ENCODE measurements around the gene RMI1.
"Not testable (repeated sequence)": the region's sequence is repeated elsewhere in the genome, so short reads cannot be mapped to it uniquely, and the experiment has no call there.

Gene RMI1

DNA sequence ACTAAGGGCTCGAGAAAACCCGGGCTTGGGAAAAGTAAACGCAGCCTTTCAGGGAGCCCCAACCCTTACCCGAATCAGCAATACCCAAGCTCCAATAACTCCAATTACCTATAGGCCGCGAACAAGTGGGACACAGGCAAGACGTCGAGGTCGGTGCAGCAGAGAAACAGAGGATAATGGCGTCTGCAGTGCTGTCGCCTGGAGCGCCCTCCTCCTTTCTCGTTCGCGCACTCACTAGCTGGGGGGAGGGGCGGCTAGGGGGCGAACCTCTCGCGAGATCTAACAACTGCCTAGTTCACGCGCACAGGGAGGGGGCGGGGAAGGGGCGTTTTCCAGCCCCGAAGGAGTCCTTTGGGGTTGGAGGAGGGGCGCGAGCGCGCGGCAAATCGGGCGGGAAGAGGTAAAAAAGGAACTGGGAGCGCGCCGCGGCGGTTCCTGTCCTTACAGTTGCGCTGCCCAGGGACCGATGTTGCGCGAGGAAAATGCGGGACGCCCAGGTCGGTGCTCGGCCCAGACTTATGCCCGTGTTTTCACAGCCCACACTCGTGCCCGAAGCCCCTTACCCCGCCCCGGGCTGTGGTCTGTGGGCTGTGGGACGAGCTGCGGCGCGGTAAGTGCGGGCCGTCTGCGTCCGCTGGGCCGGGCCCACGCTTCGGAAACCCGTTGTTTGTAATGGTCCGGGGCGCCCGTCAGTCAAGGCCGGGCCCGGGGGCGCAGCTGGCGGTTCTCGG, at the start of gene RMI1:
Gene RMI1 (plus strand): TSS at position 411 of the 731 bp plus-strand sequence. CDS start 20,182 bp downstream, outside the sequence.
- peak; percentile 95 to 100 (median 99) for DNase-seq

DNA sequence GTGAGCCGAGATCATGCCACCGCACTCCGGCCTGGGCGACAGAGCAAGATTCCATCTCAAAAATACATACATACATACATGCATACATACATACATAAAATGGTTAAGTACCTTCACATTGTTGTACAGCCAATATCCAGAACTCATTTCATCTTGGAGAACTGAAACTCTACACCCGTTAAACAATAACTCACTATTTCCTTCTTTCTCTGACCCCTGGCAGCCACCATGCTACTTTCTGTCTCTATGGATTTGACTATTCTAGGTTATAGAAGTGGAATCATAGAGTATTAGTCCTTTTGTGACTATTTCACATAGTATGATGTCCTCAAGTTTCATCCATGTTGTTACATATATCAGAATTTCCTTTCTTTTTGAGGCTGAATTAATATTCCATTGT, 49.7 kb upstream of the RMI1 start:
- no peak for DNase-seq

DNA sequence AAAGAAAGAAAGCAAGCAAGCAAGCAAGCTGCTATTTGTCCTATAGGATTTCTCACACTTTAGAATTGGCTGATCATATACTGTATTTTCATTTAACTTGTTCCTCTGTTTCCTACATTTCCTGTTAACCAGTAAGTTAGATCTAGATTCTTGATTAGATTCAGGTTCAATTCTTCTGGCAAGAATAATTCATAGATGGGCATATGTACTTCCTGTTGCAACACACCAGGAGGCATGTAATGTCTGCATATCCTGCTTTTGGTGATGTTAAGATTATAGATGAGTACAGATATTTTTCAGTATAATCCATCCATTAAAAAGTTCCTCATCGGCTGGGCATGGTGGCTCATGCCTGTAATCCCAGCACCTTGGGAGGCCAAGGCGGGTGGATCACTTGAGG, 48.6 kb upstream of the RMI1 start:
- no peak for DNase-seq

DNA sequence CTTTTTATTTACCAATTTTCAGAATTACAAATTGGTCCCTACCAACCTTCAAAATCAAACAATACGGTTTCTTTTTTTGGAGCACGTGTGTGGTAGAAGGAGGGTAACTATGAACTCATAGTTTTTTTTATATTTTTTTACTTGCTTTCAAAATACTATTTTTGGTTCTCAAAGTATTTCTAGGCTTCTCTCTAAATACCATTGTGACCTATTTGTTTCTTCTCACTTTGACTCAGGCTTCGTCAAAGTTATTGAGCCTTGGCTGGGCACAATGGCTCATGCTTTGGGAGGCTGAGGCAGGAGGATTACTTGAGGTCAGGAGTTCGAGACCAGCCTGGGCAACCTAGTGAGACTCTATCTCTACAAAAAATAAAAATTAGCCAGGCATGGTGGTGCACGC, 47.8 kb upstream of the RMI1 start:
- DNase-seq = no peak

DNA sequence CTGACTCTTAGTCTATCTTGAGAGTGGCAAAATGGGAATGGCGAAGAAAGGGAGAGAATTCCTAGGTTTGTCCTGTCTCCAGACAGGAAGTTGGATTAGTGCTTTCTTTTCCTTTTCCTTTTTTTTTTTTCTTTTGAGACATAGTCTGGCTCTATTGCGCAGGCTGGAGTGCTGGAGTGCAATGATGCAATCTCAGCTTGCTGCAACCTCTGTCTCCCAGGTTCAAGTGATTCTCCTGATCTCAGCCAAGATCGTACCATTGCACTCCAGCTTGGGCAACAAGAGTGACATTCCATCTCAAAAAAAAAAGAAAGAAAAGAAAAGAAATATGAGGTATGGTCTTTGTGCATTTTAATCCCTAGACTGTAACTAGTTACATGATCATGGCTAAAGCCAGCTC, 46.8 kb upstream of the RMI1 start:
- no peak for DNase-seq

DNA sequence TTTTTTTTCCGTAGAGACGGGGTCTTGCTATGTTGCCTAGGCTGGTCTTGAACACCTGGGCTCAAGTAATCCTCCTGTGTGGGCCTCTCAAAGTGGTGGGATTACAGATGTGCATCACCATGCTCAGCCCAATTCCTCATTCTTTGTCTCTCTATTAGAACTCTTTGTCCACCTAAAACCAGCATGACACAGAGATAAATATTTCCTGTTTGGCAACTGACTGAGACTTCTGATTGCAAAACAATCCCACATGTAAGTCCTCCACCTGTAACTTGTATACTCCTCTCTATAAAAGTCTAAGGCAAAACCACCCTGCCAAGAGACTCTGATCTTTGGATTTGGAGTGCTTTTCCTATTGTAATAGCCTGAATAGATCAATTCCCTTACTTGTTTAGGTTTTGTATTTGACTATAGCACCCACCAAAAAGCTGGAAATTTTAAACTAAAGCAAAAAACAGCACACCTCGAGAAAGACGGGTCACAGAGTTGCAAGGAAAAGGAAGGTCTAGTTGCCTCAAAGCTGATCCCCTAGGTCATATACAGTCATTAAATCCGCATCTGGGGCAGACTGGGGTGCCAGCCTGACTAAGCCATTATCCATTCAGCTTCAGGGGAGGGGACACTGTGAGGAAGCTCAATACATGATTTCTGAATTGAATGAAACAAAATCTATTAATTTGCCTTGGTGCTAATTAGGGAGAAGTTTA, 45.9 kb upstream of the RMI1 start:
- no peak for DNase-seq

DNA sequence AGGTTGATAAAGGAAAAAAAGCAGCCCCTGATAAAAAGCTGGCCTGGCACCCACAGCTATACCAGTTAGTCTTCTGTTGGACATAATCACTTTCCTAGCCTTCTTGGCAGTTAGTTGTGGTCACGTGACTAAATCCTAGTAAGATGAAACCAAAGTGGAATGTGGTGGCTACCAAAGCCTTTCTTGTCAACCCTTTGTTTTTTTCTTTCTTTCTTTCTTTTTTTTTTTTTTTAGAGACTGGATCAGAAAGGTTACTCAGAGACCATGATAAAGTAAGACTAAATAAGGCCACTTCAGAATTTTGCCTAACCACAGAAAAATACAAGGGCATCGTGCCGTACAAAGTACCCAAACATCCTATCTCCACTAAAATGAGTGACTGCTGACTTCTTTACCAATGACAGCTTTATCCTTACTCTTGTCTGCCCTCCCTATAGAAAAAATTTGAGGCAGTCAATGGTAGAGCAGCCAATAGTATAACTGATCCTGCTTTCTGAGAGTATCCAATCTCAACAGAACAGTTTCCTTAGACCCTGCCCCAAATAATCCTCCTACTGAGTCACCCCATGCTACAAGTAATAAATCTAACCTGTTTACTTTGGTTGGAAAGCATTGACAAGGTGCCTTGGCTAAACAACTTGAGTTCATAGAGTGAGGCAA, 45.2 kb upstream of the RMI1 start:
- DNase-seq = no peak

DNA sequence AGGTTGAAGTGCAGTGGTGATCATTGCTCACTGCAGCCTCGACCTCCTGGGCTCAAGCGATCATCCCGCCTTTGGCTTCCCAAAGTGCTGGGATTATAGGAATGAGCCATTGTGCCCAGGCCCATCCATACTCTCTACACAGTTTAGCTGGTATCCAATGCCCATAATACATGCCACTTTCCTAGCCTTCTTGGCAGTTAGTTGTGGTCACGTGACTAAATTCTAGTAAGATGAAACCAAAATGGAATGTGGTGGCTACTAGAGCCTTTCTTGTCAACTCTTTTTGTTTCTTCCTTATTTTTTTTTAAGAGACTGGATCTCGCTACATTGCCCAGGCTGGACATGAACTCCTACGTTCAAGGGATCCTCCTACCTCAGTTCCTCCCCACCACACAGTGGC, 44.1 kb upstream of the RMI1 start:
- DNase-seq = no peak

DNA sequence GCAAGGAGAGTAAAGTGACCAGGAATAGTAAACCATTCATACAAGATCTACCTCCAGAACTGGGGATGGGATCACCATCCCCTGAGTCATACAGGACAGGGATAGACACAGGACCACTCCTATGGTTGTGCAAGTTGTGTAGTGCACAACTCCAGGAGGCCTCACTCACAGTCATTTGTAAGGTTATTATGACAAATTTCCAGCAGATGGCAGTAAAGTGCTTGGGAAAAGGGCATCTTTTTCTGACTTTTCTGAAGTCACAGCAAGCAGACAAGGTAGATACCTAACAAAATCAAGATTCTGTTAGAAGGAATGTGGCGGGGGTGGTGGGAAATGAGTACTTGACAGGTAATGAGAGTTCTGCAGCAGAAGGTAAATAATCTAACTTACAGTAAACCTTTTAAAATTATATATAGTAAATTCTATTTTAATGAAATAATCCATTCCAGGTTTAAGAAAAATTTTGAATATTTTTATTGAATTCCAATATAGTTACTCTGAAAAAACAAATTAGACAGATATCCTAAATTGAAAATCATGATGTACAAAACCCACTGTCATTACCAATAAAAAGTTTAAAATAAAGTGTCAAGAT, 42.6 kb upstream of the RMI1 start:
- DNase-seq = peak in 3 of 14 donors; percentile 1 to 22 (median 8)

DNA sequence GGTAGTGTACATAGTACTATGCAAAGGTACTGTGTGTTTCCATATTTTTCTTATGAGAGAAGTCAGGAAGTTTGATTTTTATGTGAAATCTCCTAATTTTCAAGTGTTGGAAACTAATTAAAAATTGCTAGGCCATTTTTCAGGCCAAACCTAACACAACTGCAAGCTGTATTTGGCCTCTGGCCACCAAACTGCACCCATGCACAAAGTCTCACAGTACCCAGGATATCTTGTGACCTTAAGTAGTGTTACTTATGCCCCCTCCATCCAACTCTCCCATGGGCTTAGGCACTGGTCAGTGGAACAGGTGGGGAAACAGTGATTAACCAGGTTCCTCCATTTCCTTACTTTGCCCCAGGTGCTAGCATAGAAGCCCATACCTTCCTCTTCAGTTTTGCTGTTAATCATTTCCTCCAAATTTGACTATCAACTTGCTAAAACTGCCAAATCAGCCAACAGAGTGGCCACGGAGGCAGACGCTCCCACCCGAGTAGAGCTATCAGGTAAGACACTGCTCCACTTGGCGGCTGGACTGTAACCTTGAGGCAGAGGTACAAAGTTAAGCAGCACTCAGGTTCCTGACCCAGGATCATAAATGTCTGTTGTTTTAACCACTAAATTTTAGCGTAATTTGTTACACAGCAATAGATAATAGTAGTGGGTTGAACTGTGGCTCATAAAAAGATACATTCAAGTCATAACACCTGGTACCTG, 39.9 kb upstream of the RMI1 start:
- no peak for DNase-seq

DNA sequence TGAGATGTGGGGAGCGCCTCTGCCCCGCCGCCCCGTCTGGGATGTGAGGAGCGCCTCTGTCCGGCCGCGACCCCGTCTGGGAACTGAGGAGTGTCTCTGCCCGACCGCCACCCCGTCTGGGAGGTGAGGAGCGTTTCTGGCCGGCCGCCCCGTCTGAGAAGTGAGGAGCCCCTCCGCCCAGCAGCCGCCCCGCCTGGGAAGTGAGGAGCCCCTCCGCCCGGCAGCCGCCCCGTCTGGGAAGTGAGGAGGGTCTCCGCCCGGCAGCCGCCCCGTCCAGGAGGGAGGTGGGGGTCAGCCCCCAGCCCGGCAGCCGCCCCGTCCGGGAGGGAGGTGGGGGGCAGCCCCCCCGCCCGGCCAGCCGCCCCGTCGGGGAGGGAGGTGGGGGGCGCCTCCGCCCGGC, 32.5 kb upstream of the RMI1 start:
- DNase-seq = not testable (repeated sequence)

DNA sequence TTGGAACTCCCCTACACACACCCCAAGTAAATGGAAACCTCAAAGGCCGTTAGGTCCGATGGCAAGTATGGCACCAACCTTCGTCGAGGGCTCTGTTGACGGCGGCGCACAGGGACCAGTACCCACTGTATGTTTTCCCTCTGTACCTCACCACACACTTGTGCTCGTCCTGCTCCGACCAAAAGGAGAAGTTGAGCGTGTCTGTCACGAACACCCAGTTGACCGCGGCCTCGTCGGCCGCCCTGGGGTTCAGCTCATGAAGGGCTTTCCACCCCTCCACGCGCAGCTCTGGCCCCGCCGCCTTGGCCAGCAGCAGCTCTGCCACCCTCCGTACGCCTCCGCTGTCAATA, 24.5 kb upstream of the RMI1 start:
- peak in 8 of 14 donors; percentile 44 to 78 (median 58) for DNase-seq

DNA sequence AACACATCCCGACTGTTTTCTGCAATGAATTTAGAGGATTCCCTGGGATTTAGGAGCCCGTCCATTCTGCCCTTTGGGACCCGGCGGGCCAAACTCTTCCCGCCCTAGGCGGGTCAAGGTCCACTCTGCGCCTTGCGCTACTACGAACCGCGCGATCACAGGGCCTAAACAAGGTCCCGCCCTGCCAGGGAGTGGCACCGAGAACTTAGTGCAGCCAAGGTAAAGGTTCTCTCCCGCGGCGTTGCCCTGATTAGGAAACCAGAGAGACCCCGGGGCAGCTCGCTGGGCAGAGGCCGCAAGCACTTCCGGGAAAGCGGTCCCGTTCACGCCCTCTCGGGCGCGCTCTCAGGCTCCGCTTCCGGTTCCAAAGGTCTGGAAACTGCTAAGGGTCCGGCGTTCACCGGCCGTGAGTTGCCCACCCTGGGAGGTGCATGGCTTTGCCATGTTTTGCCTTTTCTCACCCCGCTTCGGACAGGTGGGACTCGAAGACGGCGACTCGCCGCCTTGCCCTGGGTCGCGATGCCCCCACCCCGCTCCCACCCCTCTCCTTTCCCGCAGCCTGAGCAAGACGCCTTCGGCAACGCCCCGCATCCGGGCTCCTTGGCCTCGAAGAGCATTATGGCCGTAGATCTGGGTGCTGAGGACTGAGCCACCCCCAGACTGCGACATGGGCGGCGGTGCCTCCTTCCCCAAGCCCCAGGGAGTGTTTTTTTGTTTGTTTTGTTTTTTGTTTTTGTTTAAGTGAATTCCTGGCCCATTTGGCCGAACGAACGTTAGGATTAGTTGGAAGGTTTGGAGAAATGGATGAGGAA, 24.0 kb upstream of the RMI1 start:
- peak in 13 of 14 donors; percentile 27 to 91 (median 78) for DNase-seq

DNA sequence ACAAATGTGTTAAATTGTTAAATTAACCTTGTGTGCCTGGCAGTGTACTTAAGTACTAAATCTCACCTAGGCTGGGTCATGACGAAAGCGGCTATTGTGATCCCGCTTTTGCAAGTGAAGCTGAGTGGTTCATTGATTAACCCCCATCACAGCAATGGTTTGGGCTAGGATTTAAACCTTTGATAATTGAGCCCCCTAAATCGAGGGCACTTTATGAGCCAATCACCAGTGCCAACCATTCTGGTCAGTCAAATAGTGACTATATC, 23.4 kb upstream of the RMI1 start:
- no peak for DNase-seq

DNA sequence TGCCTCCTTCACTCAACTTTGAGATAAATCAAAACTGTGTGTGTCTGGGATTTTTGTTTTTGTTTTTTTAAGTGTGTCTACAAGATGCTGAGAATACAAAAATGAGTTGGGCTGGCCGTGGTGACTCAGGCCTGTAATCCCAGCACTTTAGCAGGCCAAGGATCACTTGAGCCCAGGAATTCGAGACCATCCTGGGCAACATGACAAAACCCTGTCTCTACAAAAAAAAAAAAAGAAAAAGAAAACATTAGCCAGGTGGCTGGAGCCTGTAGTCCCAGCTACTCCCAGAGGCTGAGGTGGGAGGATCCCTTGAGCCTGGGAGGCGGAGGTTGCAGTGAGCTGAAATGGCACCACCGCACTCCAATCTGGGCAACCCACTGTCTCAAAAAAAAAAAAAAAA, 21.5 kb upstream of the RMI1 start:
- DNase-seq = no peak

DNA sequence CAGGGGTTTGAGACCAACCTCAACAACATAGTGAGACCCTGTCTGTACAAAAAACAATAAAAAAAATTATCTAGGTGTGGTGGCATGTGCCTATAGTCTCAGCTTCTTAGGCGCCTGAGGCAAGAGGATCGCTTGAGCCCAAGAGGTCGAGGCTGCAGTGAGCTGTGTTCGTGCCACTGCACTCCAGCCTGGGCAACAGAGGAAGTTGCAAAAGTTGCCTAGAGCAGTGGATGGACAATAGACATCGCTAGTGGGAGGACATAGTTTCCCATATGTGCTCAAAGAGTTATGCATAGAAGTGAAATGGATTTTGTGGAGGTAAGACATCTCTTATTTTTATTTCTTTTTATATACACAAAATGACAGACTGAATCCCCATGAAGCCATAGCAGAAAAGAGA, 19.6 kb upstream of the RMI1 start:
- DNase-seq = no peak

DNA sequence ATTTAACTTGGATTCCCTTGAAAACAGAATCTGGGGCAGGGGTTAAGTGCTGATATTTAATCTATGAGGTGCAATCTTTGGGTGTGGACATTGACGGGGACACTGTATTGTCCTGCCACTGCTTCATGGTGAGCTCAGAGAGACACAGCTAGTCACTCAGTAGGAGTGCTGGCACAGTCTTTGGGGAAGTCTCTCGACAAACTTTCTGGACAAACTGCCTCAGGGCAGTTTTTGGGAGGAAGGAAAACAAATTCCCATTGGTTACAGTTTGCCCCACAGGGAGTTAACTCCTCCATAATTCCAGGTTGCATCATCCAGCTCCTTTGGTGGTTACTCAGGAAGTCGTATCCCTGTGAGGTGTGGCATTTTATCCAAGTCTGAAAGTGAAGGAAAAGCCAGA, 18.4 kb upstream of the RMI1 start:
- no peak for DNase-seq

DNA sequence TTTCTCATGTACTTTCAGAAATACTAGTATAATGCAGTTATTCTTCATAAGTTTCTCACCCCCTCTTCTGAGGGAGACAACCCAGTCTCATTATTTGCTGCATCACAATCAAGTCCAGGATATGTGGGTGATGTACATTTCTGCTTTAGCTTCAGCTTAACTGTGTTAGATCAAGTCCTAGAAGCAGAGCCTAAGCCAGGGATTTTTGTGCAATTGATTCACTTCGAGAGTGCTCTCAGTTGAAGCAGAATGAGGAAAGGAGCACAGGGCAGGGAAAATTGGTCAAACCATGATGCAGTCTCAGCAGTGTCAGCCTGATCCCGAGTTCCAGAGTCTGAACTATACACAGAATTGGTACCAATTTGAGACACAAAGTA, 15.6 kb upstream of the RMI1 start:
- no peak for DNase-seq

DNA sequence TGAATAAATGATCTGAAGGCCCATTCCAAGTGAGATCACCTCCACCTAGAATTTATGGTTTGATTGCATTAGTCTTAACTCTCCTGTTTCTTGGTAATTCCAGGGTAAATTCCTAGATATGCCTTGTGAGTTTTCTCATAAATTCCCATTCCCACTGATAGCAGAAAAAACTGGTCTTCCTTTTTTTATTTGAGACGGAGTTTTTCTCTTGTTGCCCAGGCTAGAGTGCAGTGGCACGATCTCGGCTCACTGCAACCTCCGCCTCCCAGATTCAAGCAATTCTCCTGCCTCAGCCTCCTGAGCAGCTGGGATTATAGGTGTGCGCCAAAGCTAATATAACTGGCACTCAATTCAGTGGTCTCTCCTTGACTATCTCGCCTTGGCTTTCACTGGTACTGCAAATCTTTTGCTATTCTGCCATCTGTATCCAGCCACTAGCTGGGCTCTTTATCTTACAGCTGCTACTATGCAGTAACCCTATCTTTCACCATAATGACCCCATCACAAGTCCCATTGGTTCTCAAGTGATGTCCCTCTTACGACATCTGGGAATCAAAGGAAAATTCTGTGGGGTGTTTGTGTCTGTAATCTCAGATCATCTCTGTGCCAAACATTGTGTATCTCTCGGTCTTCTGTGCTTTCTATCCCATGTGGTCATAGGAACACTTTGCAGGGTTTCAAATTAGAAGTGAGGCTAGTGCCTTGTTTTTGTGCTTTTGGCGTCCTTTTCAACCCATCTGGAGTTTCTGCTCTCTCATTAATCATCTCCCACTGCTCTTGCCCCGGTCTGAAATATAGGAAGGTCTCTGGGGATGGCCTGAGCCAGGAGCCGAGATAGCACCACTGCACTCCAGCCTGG, 15.0 kb upstream of the RMI1 start:
- no peak for DNase-seq

DNA sequence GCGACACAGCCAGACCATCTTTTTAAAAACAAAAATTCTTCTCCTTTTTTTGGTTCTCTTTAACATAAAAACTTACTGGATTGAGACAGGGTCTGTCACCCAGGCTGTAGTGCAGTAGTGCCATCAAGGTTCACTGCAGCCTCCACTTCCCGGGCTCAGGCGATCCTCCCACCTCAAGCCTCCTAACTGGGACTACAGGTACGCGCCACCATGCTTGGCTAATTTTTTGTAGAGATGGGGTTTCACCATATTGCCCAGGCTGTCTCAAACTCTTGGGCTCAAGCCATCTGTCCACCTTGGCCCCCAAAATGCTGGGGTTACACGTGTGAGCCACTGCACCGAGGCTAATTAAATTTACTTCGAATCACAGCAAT, 14.4 kb upstream of the RMI1 start:
- no peak for DNase-seq

DNA sequence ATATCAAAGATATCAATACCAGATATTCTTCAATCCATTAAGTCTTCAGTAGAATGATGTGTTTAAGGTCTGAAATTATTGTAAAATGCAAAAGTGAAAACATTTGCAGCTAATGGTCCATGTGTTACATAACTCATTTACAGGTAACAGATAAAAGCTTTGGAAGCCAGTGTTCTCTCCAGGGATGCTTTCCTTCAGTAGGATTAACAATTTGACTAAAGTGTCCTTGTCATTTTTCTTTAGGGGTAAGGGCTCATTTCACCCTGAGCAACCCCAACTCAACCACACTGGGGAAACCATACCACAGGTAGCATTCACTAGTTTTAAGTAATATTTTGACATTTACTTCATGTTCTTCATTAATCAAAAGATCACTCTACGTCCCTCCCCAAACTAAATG, 13.5 kb upstream of the RMI1 start:
- DNase-seq = no peak

Data from C1 segment of cervical spinal cord (tissue), 14 donors.